ENCODE results near the gene CEP70.

DNA sequence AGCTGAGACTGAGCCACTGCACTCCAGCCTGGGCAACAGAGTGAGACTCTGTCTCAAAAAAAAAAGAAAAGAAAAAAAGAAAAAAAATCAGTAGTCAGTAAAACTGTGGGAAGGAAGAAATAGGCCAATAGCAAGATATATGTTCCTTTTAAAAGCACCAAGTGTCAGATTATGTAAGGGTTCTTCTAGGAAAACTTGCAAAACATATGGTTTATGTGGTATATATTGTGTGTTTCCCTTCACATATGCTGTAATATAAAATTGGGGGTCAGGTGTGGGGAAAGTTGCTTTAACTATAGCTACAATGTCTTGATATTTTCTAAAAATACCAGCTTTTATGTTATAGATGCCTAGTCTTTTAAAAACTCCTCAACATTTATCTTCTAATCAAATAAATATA lies 95.1 kb downstream of the CEP70 start:
- TF ChIP-seq, protein P1, sequence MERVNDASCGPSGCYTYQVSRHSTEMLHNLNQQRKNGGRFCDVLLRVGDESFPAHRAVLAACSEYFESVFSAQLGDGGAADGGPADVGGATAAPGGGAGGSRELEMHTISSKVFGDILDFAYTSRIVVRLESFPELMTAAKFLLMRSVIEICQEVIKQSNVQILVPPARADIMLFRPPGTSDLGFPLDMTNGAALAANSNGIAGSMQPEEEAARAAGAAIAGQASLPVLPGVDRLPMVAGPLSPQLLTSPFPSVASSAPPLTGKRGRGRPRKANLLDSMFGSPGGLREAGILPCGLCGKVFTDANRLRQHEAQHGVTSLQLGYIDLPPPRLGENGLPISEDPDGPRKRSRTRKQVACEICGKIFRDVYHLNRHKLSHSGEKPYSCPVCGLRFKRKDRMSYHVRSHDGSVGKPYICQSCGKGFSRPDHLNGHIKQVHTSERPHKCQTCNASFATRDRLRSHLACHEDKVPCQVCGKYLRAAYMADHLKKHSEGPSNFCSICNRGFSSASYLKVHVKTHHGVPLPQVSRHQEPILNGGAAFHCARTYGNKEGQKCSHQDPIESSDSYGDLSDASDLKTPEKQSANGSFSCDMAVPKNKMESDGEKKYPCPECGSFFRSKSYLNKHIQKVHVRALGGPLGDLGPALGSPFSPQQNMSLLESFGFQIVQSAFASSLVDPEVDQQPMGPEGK (CRISPR knock-in tag; IDR thresholded peaks at IDR 0.05; ENCODE audit: borderline replicate concordance), result no peak
- TF ChIP-seq ZFP30 (CRISPR knock-in tag; IDR thresholded peaks at IDR 0.05) (no peak), ESRRG (CRISPR knock-in tag; IDR thresholded peaks at IDR 0.05) (no peak), RARB (CRISPR knock-in tag; IDR thresholded peaks at IDR 0.05) (no peak), GLIS3 (CRISPR knock-in tag; IDR thresholded peaks at IDR 0.05) (no peak)
- TF ChIP-seq, protein P2, sequence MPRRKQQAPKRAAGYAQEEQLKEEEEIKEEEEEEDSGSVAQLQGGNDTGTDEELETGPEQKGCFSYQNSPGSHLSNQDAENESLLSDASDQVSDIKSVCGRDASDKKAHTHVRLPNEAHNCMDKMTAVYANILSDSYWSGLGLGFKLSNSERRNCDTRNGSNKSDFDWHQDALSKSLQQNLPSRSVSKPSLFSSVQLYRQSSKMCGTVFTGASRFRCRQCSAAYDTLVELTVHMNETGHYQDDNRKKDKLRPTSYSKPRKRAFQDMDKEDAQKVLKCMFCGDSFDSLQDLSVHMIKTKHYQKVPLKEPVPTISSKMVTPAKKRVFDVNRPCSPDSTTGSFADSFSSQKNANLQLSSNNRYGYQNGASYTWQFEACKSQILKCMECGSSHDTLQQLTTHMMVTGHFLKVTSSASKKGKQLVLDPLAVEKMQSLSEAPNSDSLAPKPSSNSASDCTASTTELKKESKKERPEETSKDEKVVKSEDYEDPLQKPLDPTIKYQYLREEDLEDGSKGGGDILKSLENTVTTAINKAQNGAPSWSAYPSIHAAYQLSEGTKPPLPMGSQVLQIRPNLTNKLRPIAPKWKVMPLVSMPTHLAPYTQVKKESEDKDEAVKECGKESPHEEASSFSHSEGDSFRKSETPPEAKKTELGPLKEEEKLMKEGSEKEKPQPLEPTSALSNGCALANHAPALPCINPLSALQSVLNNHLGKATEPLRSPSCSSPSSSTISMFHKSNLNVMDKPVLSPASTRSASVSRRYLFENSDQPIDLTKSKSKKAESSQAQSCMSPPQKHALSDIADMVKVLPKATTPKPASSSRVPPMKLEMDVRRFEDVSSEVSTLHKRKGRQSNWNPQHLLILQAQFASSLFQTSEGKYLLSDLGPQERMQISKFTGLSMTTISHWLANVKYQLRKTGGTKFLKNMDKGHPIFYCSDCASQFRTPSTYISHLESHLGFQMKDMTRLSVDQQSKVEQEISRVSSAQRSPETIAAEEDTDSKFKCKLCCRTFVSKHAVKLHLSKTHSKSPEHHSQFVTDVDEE (CRISPR knock-in tag; IDR thresholded peaks at IDR 0.05), result no peak
- TF ChIP-seq, protein P3, sequence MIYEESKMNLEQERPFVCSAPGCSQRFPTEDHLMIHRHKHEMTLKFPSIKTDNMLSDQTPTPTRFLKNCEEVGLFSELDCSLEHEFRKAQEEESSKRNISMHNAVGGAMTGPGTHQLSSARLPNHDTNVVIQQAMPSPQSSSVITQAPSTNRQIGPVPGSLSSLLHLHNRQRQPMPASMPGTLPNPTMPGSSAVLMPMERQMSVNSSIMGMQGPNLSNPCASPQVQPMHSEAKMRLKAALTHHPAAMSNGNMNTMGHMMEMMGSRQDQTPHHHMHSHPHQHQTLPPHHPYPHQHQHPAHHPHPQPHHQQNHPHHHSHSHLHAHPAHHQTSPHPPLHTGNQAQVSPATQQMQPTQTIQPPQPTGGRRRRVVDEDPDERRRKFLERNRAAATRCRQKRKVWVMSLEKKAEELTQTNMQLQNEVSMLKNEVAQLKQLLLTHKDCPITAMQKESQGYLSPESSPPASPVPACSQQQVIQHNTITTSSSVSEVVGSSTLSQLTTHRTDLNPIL (CRISPR knock-in tag; IDR thresholded peaks at IDR 0.05; ENCODE audit: low read depth), result no peak
